GM12878 (cell line): ENCODE results near the gene CDC5L. TPM values are rescaled to one million over a fixed set of nuclear protein-coding genes. Genes with fewer than 3 reads are reported as not detected.

Experiments used
- ATAC-seq: fragments of 200-7000 bp; cut with Tn5 transposase; 3 replicates; pipeline ENCODE4 v1.9.1; 2020; ENCODE audit warnings: mild to moderate bottlenecking, moderate library complexity
- BruUV-seq: library from RNA; stranded (reverse); fragments of 400-500 nt; replicated peaks from 2 replicates; lab custom pipeline; 2021; lab: Mats Ljungman, UMichigan
- CTCF ChIA-PET: fragments of 300-600 bp; sonication (Branson Sonifier 250); formaldehyde crosslinking; extraction: SDS; loops from one replicate; lab custom pipeline; 2021; ENCODE audit warnings: inconsistent platforms; lab: Yijun Ruan, JAX
- POLR2A ChIA-PET: fragments of 350-600 bp; formaldehyde crosslinking; extraction: SDS; loops from one replicate; lab custom pipeline; 2021; ENCODE audit warnings: inconsistent platforms; lab: Charles Lee
- RAD21 ChIA-PET: fragments of 300-600 bp; sonication (Branson Sonifier 250); formaldehyde crosslinking; loops from one replicate; lab custom pipeline; 2023; ENCODE audit warnings: antibody characterized with exemption; ENCODE audit not compliant: unreplicated experiment; lab: Charles Lee
- SMC1A ChIA-PET: fragments of 300-600 bp; sonication (Branson Sonifier 250); formaldehyde crosslinking; loops from one replicate; lab custom pipeline; 2023; ENCODE audit not compliant: unreplicated experiment, uncharacterized antibody; lab: Charles Lee
- DNase-seq: peaks from one replicate; pipeline ENCODE4 v3.0.0-alpha.2; 2011; ENCODE audit warnings: low read depth, low spot score
- FAIRE-seq: peaks from 3 replicates; lab custom pipeline; 2011; peaks lifted over from hg19 to GRCh38; lab: Jason Lieb, UNC
- H2AFZ ChIP-seq: 2 replicates; pipeline ENCODE4 v1.6.0; 2011; ENCODE audit warnings: low read depth, low read length, control low read depth; ENCODE audit not compliant: control insufficient read depth
- H3K27ac ChIP-seq: 2 replicates; pipeline ENCODE4 v1.5.1; 2011; ENCODE audit warnings: control low read depth; ENCODE audit not compliant: control insufficient read depth, insufficient read depth
- H3K27me3 ChIP-seq, 2 experiments: replicated peaks in 1 of 2; 2 replicates each; pipeline versions ENCODE4 v1.6.0 to v1.6.1; 2011; ENCODE audit warnings: low read length in 1 of 2; ENCODE audit not compliant: control insufficient read depth in 2 of 2, insufficient read depth in 2 of 2
- H3K36me3 ChIP-seq, 2 experiments: 2 replicates each; pipeline ENCODE4 v1.5.1; 2011; ENCODE audit warnings: low read length in 1 of 2; ENCODE audit not compliant: control insufficient read depth in 2 of 2, insufficient read depth in 2 of 2
- H3K4me1 ChIP-seq: 2 replicates; pipeline ENCODE4 v1.6.1; 2011; ENCODE audit warnings: mild to moderate bottlenecking, low read length, moderate library complexity, mixed read lengths; ENCODE audit not compliant: control insufficient read depth, insufficient read depth
- H3K4me2 ChIP-seq: 2 replicates; pipeline ENCODE4 v1.6.0; 2011; ENCODE audit warnings: control low read depth; ENCODE audit not compliant: control insufficient read depth, insufficient read depth
- H3K4me3 ChIP-seq: fragments of 200-600 bp; sonication (generic); 2 replicates; pipeline ENCODE4 v1.5.1; 2016
- H3K79me2 ChIP-seq: 2 replicates; pipeline ENCODE4 v1.6.0; 2011; ENCODE audit warnings: low read length; ENCODE audit not compliant: control insufficient read depth, insufficient read depth
- H3K9ac ChIP-seq: 2 replicates; pipeline ENCODE4 v1.8.0; 2011; ENCODE audit warnings: low read length, control low read depth, mixed read lengths; ENCODE audit not compliant: control insufficient read depth, insufficient read depth
- H3K9me3 ChIP-seq: replicated peaks from 3 replicates; pipeline ENCODE4 v1.5.1; 2011; ENCODE audit warnings: mild to moderate bottlenecking, low read length; ENCODE audit not compliant: control insufficient read depth, insufficient read depth
- H4K20me1 ChIP-seq: 2 replicates; pipeline ENCODE4 v1.6.0; 2011; ENCODE audit not compliant: control insufficient read depth, insufficient read depth
- CTCF ChIP-seq, 3 experiments: IDR thresholded peaks in 2 of 3; conservative IDR thresholded peaks in 1 of 3; 2 replicates each; pipeline ENCODE4 v1.5.1; 2011; ENCODE audit warnings: low read depth in 3 of 3, low read length in 3 of 3, mild to moderate bottlenecking in 3 of 3, control low read depth in 2 of 3, moderate library complexity in 2 of 3, inconsistent platforms in 1 of 3, mixed read lengths in 1 of 3; ENCODE audit not compliant: control insufficient read depth in 2 of 3, insufficient read depth in 1 of 3; ENCODE audit errors: extremely low read depth in 1 of 3
- E2F8 ChIP-seq: fragments of 450-650 bp; IDR thresholded peaks from 2 replicates; pipeline ENCODE4 v1.6.1; 2018; ENCODE audit warnings: mild to moderate bottlenecking, low read depth, moderate library complexity; ENCODE audit not compliant: partially characterized antibody
- EP300 ChIP-seq, 2 experiments: fragments of 150-350 bp in 1 of 2; IDR thresholded peaks; 2 replicates each; pipeline ENCODE4 v1.6.1; 2011 to 2012; ENCODE audit warnings: low read depth in 2 of 2, low read length in 2 of 2, borderline replicate concordance in 1 of 2, improper control_type of control experiment in 1 of 2, inconsistent platforms in 1 of 2; ENCODE audit not compliant: control insufficient read depth in 1 of 2
- GABPA ChIP-seq: IDR thresholded peaks from 2 replicates; pipeline ENCODE4 v1.6.1; 2014; ENCODE audit warnings: antibody characterized with exemption, low read depth, mild to moderate bottlenecking, inconsistent platforms
- HDAC2 ChIP-seq: fragments of 200-600 bp; sonication (generic); IDR thresholded peaks from 2 replicates; pipeline ENCODE4 v1.6.1; 2017
- HDGF ChIP-seq: fragments of 450-650 bp; IDR thresholded peaks from 2 replicates; pipeline ENCODE4 v1.6.1; 2016; ENCODE audit warnings: antibody characterized with exemption
- IRF5 ChIP-seq: fragments of 450-650 bp; IDR thresholded peaks from 2 replicates; pipeline ENCODE4 v1.6.1; 2017; ENCODE audit warnings: borderline replicate concordance
- LARP7 ChIP-seq: fragments of 450-650 bp; IDR thresholded peaks from 2 replicates; pipeline ENCODE4 v1.6.1; 2017; ENCODE audit warnings: mild to moderate bottlenecking
- MEF2B ChIP-seq: fragments of 450-650 bp; IDR thresholded peaks from 2 replicates; pipeline ENCODE4 v1.6.1; 2018; ENCODE audit warnings: mild to moderate bottlenecking, moderate library complexity; ENCODE audit not compliant: partially characterized antibody, poor library complexity, severe bottlenecking
- PML ChIP-seq: IDR thresholded peaks from 2 replicates; pipeline ENCODE4 v1.6.1; 2012; ENCODE audit warnings: low read length, inconsistent platforms
- POU2F2 ChIP-seq: IDR thresholded peaks from 3 replicates; pipeline ENCODE4 v1.6.1; 2011; ENCODE audit warnings: low read depth, mild to moderate bottlenecking, low read length, borderline replicate concordance
- SREBF2 ChIP-seq: IDR thresholded peaks from 2 replicates; pipeline ENCODE4 v1.6.1; 2012; ENCODE audit warnings: mild to moderate bottlenecking, low read length
- YBX1 ChIP-seq: fragments of 450-650 bp; IDR thresholded peaks from 2 replicates; pipeline ENCODE4 v1.6.1; 2016; ENCODE audit warnings: antibody characterized with exemption
- ZNF217 ChIP-seq: fragments of 450-650 bp; IDR thresholded peaks from 2 replicates; pipeline ENCODE4 v1.6.1; 2017; ENCODE audit warnings: antibody characterized with exemption, mild to moderate bottlenecking
- ZNF24 ChIP-seq: fragments of 450-650 bp; IDR thresholded peaks from 2 replicates; pipeline ENCODE4 v1.6.1; 2017; ENCODE audit warnings: antibody characterized with exemption, mild to moderate bottlenecking
- WGBS: methylation state at CpG from one replicate; pipeline ENCODE4 v1.1.6; 2016; ENCODE audit warnings: low lambda C conversion rate; ENCODE audit not compliant: insufficient replicate concordance, insufficient coverage; ENCODE audit errors: missing lambda C conversion rate; 5-methylcytosine and 5-hydroxymethylcytosine counted together
- in situ Hi-C: fragments of 300-500 bp; cut with MboI; formaldehyde crosslinking; loops from 9 replicates; pipeline ENCODE4 v1.14.3; 2018; ENCODE audit warnings: mixed read lengths
- intact Hi-C: fragments of 100-400 bp; cut with micrococcal nuclease; formaldehyde crosslinking; loops from one replicate; pipeline ENCODE4 v1.14.2; 2022; ENCODE audit not compliant: unreplicated experiment
- polyA plus RNA-seq, 11 experiments: library from polyadenylated mRNA; depleted of rRNA in 4 of 11; unstranded in 6 of 11; stranded (reverse) in 5 of 11; fragments of >200 nt; fragmentation: Nextera tagmentation in 4 of 11; fragmentation: Illumina TruSeq in 1 of 11; extraction: Ambion mirVana in 4 of 11; extraction: Trizol in 1 of 11; gene quantifications; 1 replicate in 1 of 11; 2 replicates in 10 of 11; pipeline versions ENCODE4 v1.2.1 to v1.2.3, GENCODE V29; 2011 to 2016; ENCODE audit warnings: inconsistent platforms in 2 of 11, missing spikeins in 2 of 11, low read depth in 1 of 11
- total RNA-seq, 4 experiments: library from RNA; depleted of rRNA in 3 of 4; stranded (reverse); fragments of >200 nt in 3 of 4; fragmentation: Illumina TruSeq in 1 of 4; extraction: Trizol in 1 of 4; gene quantifications; 2 replicates each; pipeline versions ENCODE4 v1.2.1 to v1.2.3, GENCODE V29; 2013 to 2021

The CDC5L gene
- total and polyA plus RNA-seq, 10 of the 15 experiments (the other 5 are each of a cell fraction or from before 2014, with no cell fraction given): 13.2 to 29.4 (median 18.8) TPM

DNA sequence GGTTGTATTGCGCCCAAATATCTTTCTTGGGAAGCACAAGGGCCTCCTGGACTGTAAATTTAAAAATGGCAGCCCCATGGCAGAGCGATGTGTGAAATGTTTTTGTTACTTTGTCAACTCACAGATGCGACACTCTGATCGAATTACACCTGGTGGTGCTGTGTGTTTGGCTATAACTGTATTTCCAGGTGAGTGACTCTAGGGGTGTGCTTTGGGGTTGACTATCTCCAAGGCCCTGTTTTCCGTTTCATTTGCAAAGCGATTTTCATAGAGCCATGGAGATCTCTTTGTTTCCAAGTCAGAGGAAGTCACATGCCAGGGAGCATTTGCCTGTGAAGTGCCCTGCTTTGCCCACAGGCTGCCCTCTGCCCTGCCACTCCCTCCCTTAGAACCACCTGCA is 93.5 kb downstream of the CDC5L start:
- Histone ChIP-seq H2AFZ (no peak overlapping the region), H3K4me2 (no peak overlapping the region), H4K20me1 (no peaks in the 10 kb centered on the region), H3K9ac (no peak overlapping the region), H3K27me3 (peaks cover 0 to 1% of the 10 kb centered on the region in 2 experiments; a peak in 3 of 4 replicates), H3K4me3 (no peak overlapping the region), H3K27ac (no peak overlapping the region), H3K79me2 (no peaks in the 10 kb centered on the region), H3K36me3 (no peaks in the 10 kb centered on the region), H3K9me3 (no peaks in the 10 kb centered on the region), H3K4me1 (no peaks in the 10 kb centered on the region)
- ChIA-PET CTCF (no interaction called here), RAD21 (no interaction called here), SMC1A (no interaction called here), POLR2A (no interaction called here)
- DNase-seq (no peak), FAIRE-seq (no peak), ATAC-seq (no peak)
- WGBS: 56% methylated on average over 6 of the region's 6 CpGs
- no TSS peak for BruUV-seq
- in situ Hi-C loops: no loop called here
- intact Hi-C loops: no loop called here
- TF ChIP-seq ZNF24: no peak
- TF ChIP-seq LARP7: no peak
- TF ChIP-seq YBX1: no peak
- no peak for TF ChIP-seq IRF5
- TF ChIP-seq PML: no peak
- no peak for TF ChIP-seq ZNF217
- no peak for TF ChIP-seq POU2F2
- TF ChIP-seq HDGF: no peak
- no peak for TF ChIP-seq CTCF (IDR thresholded peaks at IDR 0.05 in 2 of 3, conservative IDR thresholded peaks at IDR 0.05 in 1 of 3; ENCODE audit: control insufficient read depth in 2 of 3, extremely low read depth in 1 of 3, insufficient read depth in 1 of 3, low read depth in 3 of 3, low read length in 3 of 3)
- no peak for TF ChIP-seq EP300 (IDR thresholded peaks at IDR 0.05; ENCODE audit: borderline replicate concordance in 1 of 2, control insufficient read depth in 1 of 2, low read depth in 2 of 2, low read length in 2 of 2)
- no peak for TF ChIP-seq HDAC2
- no peak for TF ChIP-seq SREBF2
- no peak for TF ChIP-seq GABPA
- TF ChIP-seq E2F8: no peak
- no peak for TF ChIP-seq MEF2B
- TF ChIP-seq, all 136 proteins: peak for 0
